GM10266 (cell line): ENCODE measurements around the gene MTMR1.

Experiments used
- DNase-seq: peaks from one replicate; pipeline ENCODE4 v3.0.0; 2012; ENCODE audit errors: extremely low spot score
- TF ChIP-seq, protein P1 (sequence below): IDR thresholded peaks from 2 replicates; pipeline ENCODE4 v1.5.1; 2012; ENCODE audit warnings: mild to moderate bottlenecking, low read depth; ENCODE audit not compliant: control insufficient read depth, insufficient read depth; ENCODE audit errors: missing control alignments

Gene MTMR1

DNA sequence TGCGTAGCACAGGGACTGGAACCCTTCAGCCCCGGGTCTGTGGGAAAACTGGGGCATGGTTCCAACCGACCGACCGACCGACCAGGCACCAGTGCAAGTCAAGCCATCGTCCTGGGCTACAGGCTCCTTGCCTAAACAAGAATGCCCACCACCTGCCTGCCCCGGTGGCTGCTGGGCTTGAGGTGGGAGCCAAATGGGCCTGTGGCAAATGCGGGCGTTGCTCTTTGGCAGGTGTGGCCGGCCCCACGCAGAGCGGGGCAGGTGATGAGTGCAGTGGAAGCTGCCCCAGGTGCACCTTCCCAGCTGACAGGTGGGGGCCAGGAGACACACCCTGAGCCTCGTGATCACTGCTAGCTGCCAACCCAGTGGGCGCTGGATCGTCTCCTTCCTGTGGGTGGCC lies 77.9 kb downstream of the MTMR1 start:
- no peak for DNase-seq
- TF ChIP-seq, protein P1, sequence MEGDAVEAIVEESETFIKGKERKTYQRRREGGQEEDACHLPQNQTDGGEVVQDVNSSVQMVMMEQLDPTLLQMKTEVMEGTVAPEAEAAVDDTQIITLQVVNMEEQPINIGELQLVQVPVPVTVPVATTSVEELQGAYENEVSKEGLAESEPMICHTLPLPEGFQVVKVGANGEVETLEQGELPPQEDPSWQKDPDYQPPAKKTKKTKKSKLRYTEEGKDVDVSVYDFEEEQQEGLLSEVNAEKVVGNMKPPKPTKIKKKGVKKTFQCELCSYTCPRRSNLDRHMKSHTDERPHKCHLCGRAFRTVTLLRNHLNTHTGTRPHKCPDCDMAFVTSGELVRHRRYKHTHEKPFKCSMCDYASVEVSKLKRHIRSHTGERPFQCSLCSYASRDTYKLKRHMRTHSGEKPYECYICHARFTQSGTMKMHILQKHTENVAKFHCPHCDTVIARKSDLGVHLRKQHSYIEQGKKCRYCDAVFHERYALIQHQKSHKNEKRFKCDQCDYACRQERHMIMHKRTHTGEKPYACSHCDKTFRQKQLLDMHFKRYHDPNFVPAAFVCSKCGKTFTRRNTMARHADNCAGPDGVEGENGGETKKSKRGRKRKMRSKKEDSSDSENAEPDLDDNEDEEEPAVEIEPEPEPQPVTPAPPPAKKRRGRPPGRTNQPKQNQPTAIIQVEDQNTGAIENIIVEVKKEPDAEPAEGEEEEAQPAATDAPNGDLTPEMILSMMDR: no peak

DNA sequence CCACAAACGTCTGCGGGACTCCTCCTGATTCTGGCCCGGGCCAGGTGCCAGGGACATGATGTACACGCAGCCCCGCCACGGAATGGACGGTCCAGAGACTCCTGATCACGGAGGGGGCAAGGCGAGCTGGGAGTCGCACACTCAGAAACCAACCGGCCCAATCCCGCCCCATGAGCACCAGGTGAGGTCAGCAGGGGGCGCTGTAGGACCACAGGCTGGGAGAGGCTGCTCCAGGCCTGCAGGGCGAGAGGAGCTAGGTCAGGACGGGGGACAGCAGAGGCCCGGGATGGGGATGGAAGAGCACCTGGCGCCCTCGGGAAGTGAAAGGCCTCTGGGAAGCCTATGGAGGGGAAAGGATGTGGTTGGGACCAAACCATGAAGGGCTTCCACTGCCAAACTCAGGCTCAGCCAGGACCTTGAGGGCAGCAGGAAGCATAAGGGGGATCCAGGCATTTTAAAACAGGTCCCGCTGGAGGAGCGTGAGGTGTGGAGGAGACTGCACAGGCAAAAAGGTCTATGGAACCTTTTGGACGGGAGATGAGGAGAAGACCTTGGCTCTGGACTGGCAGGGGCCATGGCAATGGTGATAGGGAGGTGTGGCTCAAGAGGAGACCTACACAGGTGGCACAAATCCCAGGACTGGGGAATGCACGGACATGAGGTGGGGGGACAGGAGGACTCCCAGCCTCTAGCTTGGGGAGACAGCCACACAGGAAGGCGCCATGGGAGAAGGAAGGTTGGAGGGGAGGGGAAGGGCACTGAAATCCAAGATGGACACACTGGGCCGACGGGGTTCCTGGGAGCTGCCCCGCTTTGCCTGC lies 79.2 kb downstream of the MTMR1 start:
- TF ChIP-seq, protein P1: peak; percentile 83
- peak; percentile 70 for DNase-seq

DNA sequence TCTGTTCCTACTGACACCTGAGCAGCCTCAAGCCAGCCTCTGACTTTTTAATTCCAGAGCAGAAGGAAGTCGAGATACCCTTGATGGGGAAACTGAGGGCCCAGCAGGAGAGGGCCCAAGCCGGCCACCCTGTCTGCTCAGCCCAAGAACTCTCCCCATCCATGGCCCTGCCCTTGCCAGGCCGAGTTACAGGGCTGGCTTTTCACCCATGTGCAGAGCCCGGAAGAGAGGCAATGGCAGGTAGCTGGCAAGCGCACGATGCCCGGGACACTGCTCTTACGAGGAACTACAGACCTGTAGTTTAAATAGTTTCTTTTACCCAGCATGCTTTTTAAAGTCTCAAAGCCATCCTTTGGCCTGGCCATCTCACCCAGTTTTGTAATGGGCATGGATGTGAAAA lies 79.9 kb downstream of the MTMR1 start:
- TF ChIP-seq, protein P1: no peak
- no peak for DNase-seq

DNA sequence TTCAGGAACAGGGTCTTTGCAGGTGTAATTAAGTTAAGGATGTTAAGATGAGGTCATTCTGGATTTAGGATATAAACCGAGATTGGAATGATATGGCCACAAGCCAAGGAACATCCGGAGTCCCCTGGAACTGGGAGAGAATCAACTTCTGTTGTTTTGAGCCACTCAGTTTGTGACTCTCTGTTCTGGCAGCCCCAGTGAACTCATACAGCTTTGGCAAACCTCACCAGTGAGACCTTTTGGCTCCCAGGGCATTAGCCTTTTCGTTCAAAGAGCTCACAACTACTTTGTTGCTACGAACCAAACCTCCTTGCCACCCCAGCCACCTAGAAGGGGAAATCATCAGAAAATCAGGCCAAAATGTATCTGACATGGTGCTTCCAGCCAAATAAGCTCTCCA lies 80.4 kb downstream of the MTMR1 start:
- DNase-seq: no peak
- TF ChIP-seq, protein P1: no peak

DNA sequence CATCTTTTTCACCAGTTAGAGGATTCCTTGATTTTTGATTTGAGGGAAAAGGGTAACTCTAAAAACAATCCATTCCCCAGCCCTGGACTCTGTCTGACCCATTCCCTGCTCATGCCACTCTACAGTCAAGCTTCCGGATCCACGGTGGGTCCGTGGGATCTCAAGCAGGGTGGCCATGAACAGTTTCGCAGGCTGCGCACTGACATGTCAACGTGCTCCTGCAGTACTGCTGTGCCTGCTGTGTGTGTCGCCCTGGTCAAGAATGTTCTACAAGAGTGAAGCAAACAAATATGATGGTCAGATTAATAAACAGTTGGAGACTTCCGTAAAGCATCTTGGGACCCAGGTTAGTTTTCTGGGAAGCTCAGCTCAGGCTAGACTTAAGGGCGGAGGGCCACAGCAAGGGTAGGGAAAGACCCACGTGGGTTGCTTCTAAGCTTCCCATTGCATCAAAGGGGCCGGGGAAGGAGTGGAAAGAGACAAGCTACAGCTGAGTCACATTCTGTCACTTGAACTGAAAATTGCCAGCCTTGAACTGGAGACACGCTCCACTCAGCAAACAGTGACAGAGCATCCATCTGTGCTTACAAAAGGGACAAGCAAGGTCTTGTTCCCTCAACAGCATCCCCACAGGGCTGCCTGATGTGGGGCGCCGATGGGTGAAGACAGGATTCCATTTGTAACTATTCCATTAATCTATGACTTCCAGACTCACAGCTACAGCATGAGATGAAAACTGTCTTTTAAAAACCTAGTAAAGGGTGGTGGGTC lies 81.8 kb downstream of the MTMR1 start:
- DNase-seq: no peak
- TF ChIP-seq, protein P1: no peak

DNA sequence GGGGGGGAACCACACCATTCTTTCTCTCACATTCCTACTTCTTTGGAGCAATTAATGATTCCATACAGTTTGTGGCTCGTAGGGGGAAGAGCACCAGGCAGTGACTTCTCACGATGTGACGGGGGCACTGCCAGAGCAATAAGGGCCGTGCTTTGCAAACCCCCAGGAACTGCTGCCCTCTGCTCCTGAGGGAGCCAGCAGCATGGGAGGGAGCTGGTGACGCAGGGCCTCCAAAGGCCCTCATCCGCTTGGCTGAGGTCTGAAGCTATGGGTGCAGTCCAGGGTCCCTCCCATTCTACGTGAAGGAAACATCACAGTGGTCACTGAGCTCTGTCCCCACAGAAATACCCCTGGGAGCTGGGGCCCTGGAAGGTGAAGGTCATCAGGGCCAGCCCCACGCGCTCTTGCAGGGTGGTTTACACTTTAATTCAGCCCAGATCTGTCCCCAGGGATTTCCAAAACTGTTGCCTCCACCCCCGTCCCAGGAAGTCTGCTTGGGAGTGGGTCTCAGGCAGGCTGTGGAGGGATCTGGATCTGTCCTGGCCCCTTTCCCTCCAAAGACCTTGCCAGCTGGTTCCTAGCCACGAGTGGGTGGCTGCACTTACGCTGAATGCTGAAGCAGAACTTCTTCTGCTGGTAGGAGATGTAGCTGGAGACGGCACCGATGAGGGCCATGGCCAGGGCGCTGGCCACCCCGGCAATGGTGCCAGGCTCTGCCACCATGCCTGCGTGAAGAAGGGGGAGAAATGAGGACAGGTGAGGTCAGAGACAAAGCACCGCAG lies 82.6 kb downstream of the MTMR1 start:
- TF ChIP-seq, protein P1: no peak
- DNase-seq: no peak
